Heart left ventricle (tissue), 13 donors: ENCODE data around the gene SLC22A4.

Experiments
- POLR2A ChIP-seq, 2 donors: fragments of 450-650 bp; IDR thresholded peaks; one replicate each; pipeline ENCODE4 v1.6.1; 2017; ENCODE audit warnings: antibody characterized with exemption in 2 of 2, mild to moderate bottlenecking in 2 of 2, moderate library complexity in 2 of 2
- TF ChIP-seq, protein P1 (sequence below), 12 donors: fragments of 200-600 bp; sonication (generic) in 4 of 12; IDR thresholded peaks; one replicate each; pipeline versions ENCODE4 v1.5.0 to v1.8.0; 2018 to 2022; ENCODE audit warnings: antibody characterized with exemption in 12 of 12, mild to moderate bottlenecking in 5 of 12
- donor health status: ischemic (EF 13 %, LVEDD 7.1; RV severe dilation, severe dysfunction).
- donor health status: DM: no; HTN: yes; CAD: no.
- donor health status: DM: no; HTN: no; CAD: no.
- donor health status: ischemic (EF 25% LVEDD 6.9; RV normal size, moderate dysfunction).
- donor health status: ischemic (EF 25% LVEDD 5.7; RV mildly dilated, moderate dysfunction).
- donor health status: ischemic (EF 35%, LVEDD 5.7; RV mildly dilated, moderate dysfunction).
- donor health status: nonischemic (EF 11% LVEDD 7.7; RV severe dilation, severe dysfunction).
- donor health status: DM: yes; HTN: yes; CAD: no.
- donor health status: PGD.
- donor health status: ischemic (EF 29% LVEDD 5.4; RV normal size, mild dysfunction).
- donor health status: nonischemic (EF 23%, LVEDD 6.1; RV moderate dilation, normal function).

DNA sequence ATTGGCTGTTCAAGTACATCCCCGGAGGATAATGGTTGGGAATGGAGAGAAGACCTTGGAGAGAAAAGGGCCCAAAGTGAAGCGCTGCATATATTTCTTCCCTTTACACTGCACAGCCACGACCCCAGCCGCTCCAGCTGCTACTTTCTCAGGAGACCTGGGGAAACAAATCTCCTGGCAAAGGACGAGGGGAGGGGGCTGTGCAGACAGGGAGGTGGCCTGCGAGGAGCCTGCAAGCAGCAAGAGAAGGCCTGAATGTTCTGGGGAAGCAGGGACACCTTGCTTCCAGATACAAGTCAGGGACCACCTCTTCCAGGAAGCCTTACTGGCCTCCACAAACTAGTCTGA is 37.4 kb upstream of the SLC22A4 start:
- TF ChIP-seq, protein P1, sequence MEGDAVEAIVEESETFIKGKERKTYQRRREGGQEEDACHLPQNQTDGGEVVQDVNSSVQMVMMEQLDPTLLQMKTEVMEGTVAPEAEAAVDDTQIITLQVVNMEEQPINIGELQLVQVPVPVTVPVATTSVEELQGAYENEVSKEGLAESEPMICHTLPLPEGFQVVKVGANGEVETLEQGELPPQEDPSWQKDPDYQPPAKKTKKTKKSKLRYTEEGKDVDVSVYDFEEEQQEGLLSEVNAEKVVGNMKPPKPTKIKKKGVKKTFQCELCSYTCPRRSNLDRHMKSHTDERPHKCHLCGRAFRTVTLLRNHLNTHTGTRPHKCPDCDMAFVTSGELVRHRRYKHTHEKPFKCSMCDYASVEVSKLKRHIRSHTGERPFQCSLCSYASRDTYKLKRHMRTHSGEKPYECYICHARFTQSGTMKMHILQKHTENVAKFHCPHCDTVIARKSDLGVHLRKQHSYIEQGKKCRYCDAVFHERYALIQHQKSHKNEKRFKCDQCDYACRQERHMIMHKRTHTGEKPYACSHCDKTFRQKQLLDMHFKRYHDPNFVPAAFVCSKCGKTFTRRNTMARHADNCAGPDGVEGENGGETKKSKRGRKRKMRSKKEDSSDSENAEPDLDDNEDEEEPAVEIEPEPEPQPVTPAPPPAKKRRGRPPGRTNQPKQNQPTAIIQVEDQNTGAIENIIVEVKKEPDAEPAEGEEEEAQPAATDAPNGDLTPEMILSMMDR (IDR thresholded peaks at IDR 0.05), result no peak
- no peak for TF ChIP-seq POLR2A (IDR thresholded peaks at IDR 0.05)
